Tibial artery (tissue), 4 donors: Measurements from ENCODE around the gene ADAMTS9.

Experiments
- DNase-seq, 2 donors: peaks; one replicate each; pipeline ENCODE4 v3.0.0-alpha.2; 2019
- H3K27ac ChIP-seq, 2 donors: fragments of 200-600 bp; sonication (generic) in 1 of 2; 1 replicate in 1 of 2; 2 replicates in 1 of 2; pipeline ENCODE4 v1.5.1; 2018 to 2019; ENCODE audit warnings: mild to moderate bottlenecking in 1 of 2
- H3K27me3 ChIP-seq, 2 donors: fragments of 200-600 bp; sonication (generic) in 1 of 2; one replicate each; pipeline versions ENCODE4 v1.5.1 to v1.6.0; 2016 to 2019
- H3K36me3 ChIP-seq, 3 donors: fragments of 200-600 bp; sonication (generic) in 2 of 3; one replicate each; pipeline ENCODE4 v1.5.1; 2016 to 2019; ENCODE audit warnings: mild to moderate bottlenecking in 2 of 3
- H3K4me1 ChIP-seq, 4 donors: fragments of 200-600 bp; sonication (generic) in 2 of 4; 1 replicate in 3 of 4; 2 replicates in 1 of 4; pipeline ENCODE4 v1.5.1; 2016 to 2019
- H3K4me3 ChIP-seq, 2 donors: fragments of 200-600 bp; sonication (generic) in 1 of 2; 1 replicate in 1 of 2; 2 replicates in 1 of 2; pipeline ENCODE4 v1.5.1; 2018 to 2019; ENCODE audit warnings: mild to moderate bottlenecking in 2 of 2
- H3K9me3 ChIP-seq, 3 donors: fragments of 200-600 bp; sonication (generic) in 1 of 3; one replicate each; pipeline ENCODE4 v1.5.1; 2016 to 2019
- intact Hi-C: fragments of 100-400 bp; cut with DNase I; formaldehyde crosslinking; loops from one replicate; pipeline ENCODE4 v1.15.0; 2023; ENCODE audit warnings: low total_unique reads
- TF ChIP-seq, protein P1 (sequence below), 2 experiments: fragments of 200-600 bp in 1 of 2; fragments of 450-650 bp in 1 of 2; IDR thresholded peaks; one replicate each; pipeline ENCODE4 v1.5.1; 2017 to 2019; ENCODE audit warnings: antibody characterized with exemption in 2 of 2, mild to moderate bottlenecking in 1 of 2, moderate library complexity in 1 of 2

The ADAMTS9 gene

DNA sequence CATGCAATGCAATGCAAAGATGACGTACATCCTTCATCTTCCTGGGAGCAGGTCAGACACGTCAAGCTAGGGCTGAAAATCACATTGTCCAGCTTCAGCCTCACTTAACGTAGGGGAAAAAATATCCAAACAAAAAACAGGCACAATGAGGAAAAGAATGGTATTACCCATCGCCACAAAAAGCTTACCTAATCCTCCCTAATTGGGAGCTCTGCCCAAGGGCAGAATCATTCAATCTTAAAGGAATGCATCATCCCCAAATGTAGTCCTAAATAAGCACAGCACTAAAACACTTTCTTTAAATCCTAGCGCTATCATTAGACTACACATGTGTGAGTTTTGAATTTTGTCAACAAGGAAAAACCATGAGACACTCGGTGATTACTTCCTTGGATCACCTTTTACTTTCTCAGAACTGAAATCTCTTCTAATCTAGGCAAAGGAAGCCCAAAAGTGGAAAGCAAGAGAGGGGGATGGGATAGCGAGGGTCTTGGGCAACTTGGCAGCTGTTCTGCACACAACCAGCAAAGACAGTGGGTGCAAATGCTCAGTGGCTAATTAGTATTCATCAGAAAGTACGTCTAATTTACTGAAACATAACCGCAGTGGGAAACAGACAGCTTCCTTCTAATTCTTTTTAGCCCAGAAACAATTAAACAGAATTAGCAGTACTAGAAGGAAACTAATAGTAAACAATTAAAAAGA, 87.4 kb downstream of the ADAMTS9 start:
- DNase-seq = no peak
- no peaks in the 10 kb centered on the region for H3K9me3 ChIP-seq
- H3K27me3 ChIP-seq = no peaks in the 10 kb centered on the region
- H3K36me3 ChIP-seq = peaks cover 5 to 31% (median 18%) of the 10 kb centered on the region in 3 donors
- H3K4me3 ChIP-seq = no peak overlapping the region
- intact Hi-C loops = no loop called here
- TF ChIP-seq, protein P1, sequence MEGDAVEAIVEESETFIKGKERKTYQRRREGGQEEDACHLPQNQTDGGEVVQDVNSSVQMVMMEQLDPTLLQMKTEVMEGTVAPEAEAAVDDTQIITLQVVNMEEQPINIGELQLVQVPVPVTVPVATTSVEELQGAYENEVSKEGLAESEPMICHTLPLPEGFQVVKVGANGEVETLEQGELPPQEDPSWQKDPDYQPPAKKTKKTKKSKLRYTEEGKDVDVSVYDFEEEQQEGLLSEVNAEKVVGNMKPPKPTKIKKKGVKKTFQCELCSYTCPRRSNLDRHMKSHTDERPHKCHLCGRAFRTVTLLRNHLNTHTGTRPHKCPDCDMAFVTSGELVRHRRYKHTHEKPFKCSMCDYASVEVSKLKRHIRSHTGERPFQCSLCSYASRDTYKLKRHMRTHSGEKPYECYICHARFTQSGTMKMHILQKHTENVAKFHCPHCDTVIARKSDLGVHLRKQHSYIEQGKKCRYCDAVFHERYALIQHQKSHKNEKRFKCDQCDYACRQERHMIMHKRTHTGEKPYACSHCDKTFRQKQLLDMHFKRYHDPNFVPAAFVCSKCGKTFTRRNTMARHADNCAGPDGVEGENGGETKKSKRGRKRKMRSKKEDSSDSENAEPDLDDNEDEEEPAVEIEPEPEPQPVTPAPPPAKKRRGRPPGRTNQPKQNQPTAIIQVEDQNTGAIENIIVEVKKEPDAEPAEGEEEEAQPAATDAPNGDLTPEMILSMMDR (IDR thresholded peaks at IDR 0.05) = no peak
- H3K27ac ChIP-seq = no peak overlapping the region
- peaks cover 0 to 12% (median 9%) of the 10 kb centered on the region in 4 donors for H3K4me1 ChIP-seq

DNA sequence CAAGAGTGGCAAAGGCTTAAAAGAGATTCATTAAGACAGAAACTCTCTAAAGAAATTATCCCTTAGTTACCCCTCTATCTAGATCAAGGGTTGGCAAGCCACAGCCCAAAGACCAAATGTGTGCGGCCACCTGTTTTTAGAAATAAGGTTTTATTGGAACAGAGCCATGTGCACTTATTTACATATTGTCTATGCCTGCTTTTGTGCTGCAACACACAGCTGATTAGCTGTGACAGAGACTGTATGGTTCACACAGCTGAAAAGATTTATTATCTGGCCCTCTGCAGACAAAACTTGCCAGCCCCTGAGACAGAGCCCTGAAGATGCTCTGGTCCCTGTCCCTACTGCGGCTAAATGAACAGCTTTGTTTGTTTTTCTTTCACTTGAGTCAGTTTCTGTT, 88.1 kb downstream of the ADAMTS9 start:
- peaks cover 0 to 31% (median 18%) of the 10 kb centered on the region in 3 donors for H3K36me3 ChIP-seq

DNA sequence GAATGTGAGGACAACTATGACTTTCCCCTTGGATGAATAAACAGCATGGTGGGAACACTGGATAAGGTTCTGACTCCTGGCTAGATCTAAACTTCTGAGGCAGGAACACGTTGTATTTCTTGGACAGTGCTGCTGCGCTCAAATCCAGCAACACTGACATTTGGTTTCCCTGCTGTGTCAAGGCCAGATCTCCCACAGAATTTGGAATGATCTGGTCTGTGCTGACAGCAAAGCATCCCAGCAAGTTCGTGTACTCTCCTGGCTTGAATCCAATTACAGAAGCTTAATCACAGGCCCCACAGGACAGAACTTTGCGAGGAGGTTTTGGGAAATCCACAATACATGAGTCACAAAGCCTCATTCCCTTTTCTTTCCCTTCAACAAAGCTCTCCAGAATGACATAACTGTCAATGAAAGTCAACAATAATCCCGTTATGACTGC, 92.5 kb downstream of the ADAMTS9 start:
- peaks cover 0 to 9% (median 0%) of the 10 kb centered on the region in 3 donors for H3K36me3 ChIP-seq
- no peaks in the 10 kb centered on the region for H3K9me3 ChIP-seq
- peak; percentile 68 to 85 for DNase-seq
- TF ChIP-seq, protein P1 (IDR thresholded peaks at IDR 0.05) = no peak
- H3K27me3 ChIP-seq = no peaks in the 10 kb centered on the region
- intact Hi-C loops = no loop called here
- peaks cover 0 to 29% (median 9%) of the 10 kb centered on the region in 4 donors for H3K4me1 ChIP-seq
- peak overlapping the region; percentile 52 to 58 for H3K27ac ChIP-seq
- H3K4me3 ChIP-seq = no peak overlapping the region

More for the DNA sequence above, 88.1 kb downstream of the ADAMTS9 start:
- DNase-seq = no peak
- TF ChIP-seq, protein P1 (IDR thresholded peaks at IDR 0.05) = no peak
- no peak overlapping the region for H3K4me3 ChIP-seq
- intact Hi-C loops = no loop called here
- no peaks in the 10 kb centered on the region for H3K27me3 ChIP-seq
- peaks cover 0 to 19% (median 9%) of the 10 kb centered on the region in 4 donors for H3K4me1 ChIP-seq
- no peaks in the 10 kb centered on the region for H3K9me3 ChIP-seq
- H3K27ac ChIP-seq = no peak overlapping the region

DNA sequence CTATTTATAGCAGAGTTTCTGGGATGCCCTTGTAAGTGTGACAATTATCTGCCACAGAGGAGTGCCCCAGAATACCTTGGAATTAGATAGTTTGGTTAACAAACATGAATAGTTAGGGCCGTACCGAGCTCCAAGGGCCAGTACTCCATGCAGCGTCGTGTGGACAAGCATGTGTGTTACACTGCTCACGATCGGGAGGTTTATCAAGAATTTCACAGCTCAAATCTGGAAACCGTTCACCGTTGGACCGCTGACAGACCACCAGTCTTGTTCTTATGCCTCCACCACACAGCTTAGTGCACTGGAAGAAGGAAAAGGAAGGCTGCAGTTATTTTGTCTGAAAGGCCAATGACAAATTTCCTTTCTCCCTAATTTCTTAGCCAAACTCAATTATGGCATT, 93.7 kb downstream of the ADAMTS9 start:
- no peaks in the 10 kb centered on the region for H3K9me3 ChIP-seq

DNA sequence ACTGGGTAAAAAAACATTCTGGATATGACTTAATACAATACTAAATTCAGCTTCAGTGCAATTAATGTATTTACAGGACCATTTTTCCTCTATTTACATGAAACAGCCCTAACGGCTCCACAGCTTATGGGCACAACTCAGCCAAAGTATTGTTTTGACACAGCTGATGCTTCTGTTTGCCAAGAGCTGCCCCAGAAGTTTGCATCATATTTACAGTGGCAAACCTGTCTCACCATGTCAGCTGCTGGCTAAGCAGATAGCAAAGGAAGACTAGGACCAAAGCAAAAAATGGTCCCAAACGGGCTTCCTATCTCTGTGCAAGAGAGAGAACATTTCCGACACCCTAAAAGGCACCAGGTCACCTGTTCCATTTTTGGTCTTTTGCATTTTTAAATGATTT, 94.5 kb downstream of the ADAMTS9 start:
- Histone ChIP-seq H3K4me3 (no peak overlapping the region), H3K9me3 (no peaks in the 10 kb centered on the region), H3K27ac (peak overlapping the region in 1 of 2 donors; percentile 5), H3K36me3 (no peaks in the 10 kb centered on the region), H3K27me3 (no peaks in the 10 kb centered on the region), H3K4me1 (peaks cover 0 to 29% (median 9%) of the 10 kb centered on the region in 4 donors)
- intact Hi-C loops = no loop called here
- TF ChIP-seq, protein P1 (IDR thresholded peaks at IDR 0.05) = no peak
- DNase-seq = no peak

More for the DNA sequence above, 93.7 kb downstream of the ADAMTS9 start:
- Histone ChIP-seq H3K27ac (peak overlapping the region; percentile 52 to 58), H3K4me3 (no peak overlapping the region), H3K27me3 (no peaks in the 10 kb centered on the region), H3K36me3 (no peaks in the 10 kb centered on the region), H3K4me1 (peaks cover 0 to 29% (median 9%) of the 10 kb centered on the region in 4 donors)
- TF ChIP-seq, protein P1 (IDR thresholded peaks at IDR 0.05) = no peak
- peak in 1 of 2 donors; percentile 24 for DNase-seq
- intact Hi-C loops = no loop called here
